ENCODE measurements around the gene KRT73. TPM values are rescaled to one million over a fixed set of nuclear protein-coding genes. Genes with fewer than 3 reads are reported as not detected.
A peak's percentile ranks its signal among the peaks of the same experiment; 100 is the strongest.

KRT73 gene
- total RNA-seq, 2 experiments from 2014 or later, result 67.2 to 69.7 TPM

GRCh38 chr12:52662093-52662917, 43.9 kb upstream of the KRT73 start:
- H3K4me3 Mint-ChIP-seq, result no peak overlapping the region
- POLR2A ChIA-PET, result interaction anchor here (1.0 kb wide), 1 partner anchor 76 kb away, joined by 3 read pairs; no protein-coding TSS in a partner anchor
- H3K9me3 ChIP-seq (ENCODE audit: control insufficient read depth in 1 of 2, insufficient read depth in 1 of 2, low read length in 2 of 2), result no peaks in the 10 kb centered on the region
- CTCF ChIA-PET, result no interaction called here
- intact Hi-C loops (cut with DNase I, micrococcal nuclease), result no loop called here
- DNase-seq, result peak in 1 of 14 experiments; percentile 26
- H3K27ac ChIP-seq (ENCODE audit: low read depth in 1 of 2, low read length in 2 of 2), result no peak overlapping the region
- no peak overlapping the region for H3K27ac Mint-ChIP-seq
- H3K27me3 Mint-ChIP-seq, result no peaks in the 10 kb centered on the region
- no peaks in the 10 kb centered on the region for H3K36me3 Mint-ChIP-seq (ENCODE audit: low read depth)
- TF ChIP-seq CTCF (IDR thresholded peaks at IDR 0.05), result no peak
- no peaks in the 10 kb centered on the region for H3K36me3 ChIP-seq (ENCODE audit: insufficient read depth, low read length)
- H3K4me1 Mint-ChIP-seq (ENCODE audit: low read depth), result peaks cover 17% of the 10 kb centered on the region
- H3K27me3 ChIP-seq (ENCODE audit: control insufficient read depth in 1 of 2, insufficient read depth in 2 of 2, low read length in 2 of 2), result no peaks in the 10 kb centered on the region
- no peak overlapping the region for H3K4me3 ChIP-seq (ENCODE audit: low read length)
- peaks cover 8% of the 10 kb centered on the region for H3K4me1 ChIP-seq (ENCODE audit: insufficient read depth, low read length)
- no peak for ATAC-seq (ENCODE audit: poor library complexity)
- no peaks in the 10 kb centered on the region for H3K9me3 Mint-ChIP-seq

GRCh38 chr12:52661668-52662067, 43.3 kb upstream of the KRT73 start:
- CTCF ChIA-PET, result no interaction called here
- Mint-ChIP-seq H3K36me3 (ENCODE audit: low read depth) (no peaks in the 10 kb centered on the region), H3K27ac (no peak overlapping the region), H3K4me1 (ENCODE audit: low read depth) (peaks cover 22% of the 10 kb centered on the region), H3K4me3 (no peak overlapping the region), H3K27me3 (no peaks in the 10 kb centered on the region), H3K9me3 (no peaks in the 10 kb centered on the region)
- ATAC-seq (ENCODE audit: poor library complexity) (no peak), DNase-seq (no peak)
- H3K36me3 ChIP-seq (ENCODE audit: insufficient read depth, low read length), result no peaks in the 10 kb centered on the region
- TF ChIP-seq CTCF (IDR thresholded peaks at IDR 0.05), result no peak
- H3K4me3 ChIP-seq (ENCODE audit: low read length), result no peak overlapping the region
- H3K27ac ChIP-seq (ENCODE audit: low read depth in 1 of 2, low read length in 2 of 2), result no peak overlapping the region
- peaks cover 8% of the 10 kb centered on the region for H3K4me1 ChIP-seq (ENCODE audit: insufficient read depth, low read length)
- intact Hi-C loops (cut with DNase I, micrococcal nuclease), result no loop called here
- no peaks in the 10 kb centered on the region for H3K9me3 ChIP-seq (ENCODE audit: control insufficient read depth in 1 of 2, insufficient read depth in 1 of 2, low read length in 2 of 2)
- POLR2A ChIA-PET, result no interaction called here
- no peaks in the 10 kb centered on the region for H3K27me3 ChIP-seq (ENCODE audit: control insufficient read depth in 1 of 2, insufficient read depth in 2 of 2, low read length in 2 of 2)

GRCh38 chr12:52660934-52661499, 42.7 kb upstream of the KRT73 start:
- Mint-ChIP-seq H3K9me3 (no peaks in the 10 kb centered on the region), H3K4me3 (no peak overlapping the region), H3K27ac (no peak overlapping the region), H3K36me3 (ENCODE audit: low read depth) (no peaks in the 10 kb centered on the region), H3K27me3 (no peaks in the 10 kb centered on the region), H3K4me1 (ENCODE audit: low read depth) (peaks cover 28% of the 10 kb centered on the region)
- intact Hi-C loops (cut with DNase I, micrococcal nuclease), result no loop called here
- no peaks in the 10 kb centered on the region for H3K9me3 ChIP-seq (ENCODE audit: control insufficient read depth in 1 of 2, insufficient read depth in 1 of 2, low read length in 2 of 2)
- TF ChIP-seq CTCF (IDR thresholded peaks at IDR 0.05), result no peak
- no peaks in the 10 kb centered on the region for H3K27me3 ChIP-seq (ENCODE audit: control insufficient read depth in 1 of 2, insufficient read depth in 2 of 2, low read length in 2 of 2)
- ATAC-seq (ENCODE audit: poor library complexity), result no peak
- peaks cover 8% of the 10 kb centered on the region for H3K4me1 ChIP-seq (ENCODE audit: insufficient read depth, low read length)
- no peak for DNase-seq
- no peaks in the 10 kb centered on the region for H3K36me3 ChIP-seq (ENCODE audit: insufficient read depth, low read length)
- no peak overlapping the region for H3K4me3 ChIP-seq (ENCODE audit: low read length)
- CTCF ChIA-PET, result no interaction called here
- H3K27ac ChIP-seq (ENCODE audit: low read depth in 1 of 2, low read length in 2 of 2), result no peak overlapping the region
- POLR2A ChIA-PET, result no interaction called here

All from CD4-positive, alpha-beta T cell (primary cell).